GM18870 (cell line): ENCODE data around the gene ZNF846.
A peak's percentile ranks its signal among the peaks of the same experiment; 100 is the strongest.
"Not testable (repeated sequence)": the region's sequence is repeated elsewhere in the genome, so short reads cannot be mapped to it uniquely, and the experiment has no call there.

Experiments
- ATAC-seq: cut with Tn5 transposase; IDR thresholded peaks from one replicate; pipeline ENCODE4 v1.9.1; 2021; ENCODE audit warnings: moderate library complexity; ENCODE audit not compliant: unreplicated experiment

Gene ZNF846

DNA sequence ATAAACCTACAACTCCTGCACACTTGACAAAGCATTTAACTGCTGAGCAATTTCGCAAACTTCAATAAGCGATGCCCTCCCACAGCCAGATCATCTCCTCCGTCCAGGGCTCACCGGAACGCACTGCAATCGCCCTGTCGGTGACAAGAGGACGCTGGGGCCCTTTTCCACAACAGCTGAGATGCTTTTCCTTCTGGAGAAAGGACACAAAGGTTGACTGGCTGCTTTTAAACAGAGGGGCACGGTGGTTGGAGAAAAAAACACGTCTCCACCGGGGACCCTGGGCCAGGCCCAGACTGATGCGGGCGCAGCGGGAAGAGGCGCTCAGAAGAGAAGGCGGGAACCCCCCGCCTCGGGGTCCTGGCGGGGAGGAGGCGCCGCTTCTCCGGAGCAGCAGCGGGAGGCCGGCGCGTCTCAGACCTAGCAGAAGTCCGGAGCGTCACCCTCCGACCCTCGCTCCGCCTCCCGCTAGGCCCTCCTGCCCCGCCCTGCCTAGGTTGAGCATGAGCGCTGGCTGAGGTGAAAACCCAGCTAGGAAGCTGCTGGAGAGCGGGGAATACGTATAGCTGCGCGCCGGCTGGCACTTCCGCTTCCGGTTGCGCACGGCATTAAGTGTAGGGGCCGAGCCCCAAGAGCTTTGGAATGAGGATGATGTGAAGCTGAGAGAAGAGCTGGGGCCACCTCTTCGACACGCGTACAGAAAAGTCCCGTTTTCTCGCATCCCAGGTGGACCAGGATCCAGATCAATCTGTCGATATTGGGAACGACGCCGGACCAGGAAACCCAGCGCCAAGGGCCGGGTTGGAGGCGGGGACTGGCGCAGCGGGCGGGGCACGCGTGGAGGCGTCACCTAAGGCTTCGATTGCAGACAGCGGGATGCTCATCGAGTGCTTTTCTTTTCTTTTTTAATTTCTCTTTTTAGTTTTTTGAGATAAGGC is at the start of gene ZNF846:
ZNF846 (minus strand) TSS at position 564 of the 938 bp plus-strand sequence. CDS start 3,788 bp downstream, outside the sequence.
- ATAC-seq: peak; percentile 95

DNA sequence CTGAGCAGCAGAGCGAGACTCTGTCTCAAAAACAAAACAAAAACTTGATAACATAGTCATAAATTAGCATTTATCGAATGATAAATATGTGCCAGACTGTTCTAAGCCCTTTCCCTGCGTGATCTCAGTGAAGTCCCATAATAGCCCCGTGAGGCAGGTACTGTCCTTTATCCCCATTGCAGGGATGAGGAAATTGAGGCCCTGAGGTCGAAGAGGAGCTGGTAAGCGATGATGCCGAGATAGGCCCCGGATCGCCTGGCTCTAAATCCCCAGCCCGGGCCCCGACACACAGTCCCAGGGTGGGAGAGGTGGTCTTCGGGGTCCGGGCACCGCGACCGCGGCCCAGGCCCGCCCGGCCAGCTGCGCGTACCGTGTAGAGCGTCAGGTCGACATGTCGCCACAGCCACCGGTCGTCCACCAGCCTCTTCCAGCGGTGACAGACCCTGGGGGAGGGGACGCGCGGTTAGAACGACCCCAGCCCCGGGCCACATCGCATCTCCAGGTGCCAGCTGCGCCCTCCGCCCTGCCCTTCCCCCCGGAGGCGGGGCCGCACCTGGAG is 49.7 kb upstream of the ZNF846 start:
- no peak for ATAC-seq

DNA sequence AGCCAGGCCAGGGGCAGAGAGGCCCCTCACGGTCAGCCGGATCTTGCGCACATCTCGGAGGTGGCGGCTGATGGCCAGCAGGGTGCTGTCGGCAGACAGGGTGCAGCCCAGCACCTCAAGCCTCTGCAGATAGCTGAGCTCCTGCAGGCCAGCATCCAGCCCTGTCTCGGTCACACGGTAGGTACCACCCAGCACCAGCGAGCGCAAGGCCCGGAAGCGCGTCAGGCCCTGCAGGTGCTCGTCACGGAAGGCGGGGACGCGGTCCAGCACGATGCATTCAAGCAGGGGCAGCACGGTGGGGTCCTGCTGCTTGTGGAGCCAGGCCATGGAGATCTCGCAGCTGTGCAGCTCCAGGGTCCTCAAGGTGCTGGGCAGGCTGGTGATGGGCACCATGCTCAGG is 42.6 kb upstream of the ZNF846 start:
- no peak for ATAC-seq

DNA sequence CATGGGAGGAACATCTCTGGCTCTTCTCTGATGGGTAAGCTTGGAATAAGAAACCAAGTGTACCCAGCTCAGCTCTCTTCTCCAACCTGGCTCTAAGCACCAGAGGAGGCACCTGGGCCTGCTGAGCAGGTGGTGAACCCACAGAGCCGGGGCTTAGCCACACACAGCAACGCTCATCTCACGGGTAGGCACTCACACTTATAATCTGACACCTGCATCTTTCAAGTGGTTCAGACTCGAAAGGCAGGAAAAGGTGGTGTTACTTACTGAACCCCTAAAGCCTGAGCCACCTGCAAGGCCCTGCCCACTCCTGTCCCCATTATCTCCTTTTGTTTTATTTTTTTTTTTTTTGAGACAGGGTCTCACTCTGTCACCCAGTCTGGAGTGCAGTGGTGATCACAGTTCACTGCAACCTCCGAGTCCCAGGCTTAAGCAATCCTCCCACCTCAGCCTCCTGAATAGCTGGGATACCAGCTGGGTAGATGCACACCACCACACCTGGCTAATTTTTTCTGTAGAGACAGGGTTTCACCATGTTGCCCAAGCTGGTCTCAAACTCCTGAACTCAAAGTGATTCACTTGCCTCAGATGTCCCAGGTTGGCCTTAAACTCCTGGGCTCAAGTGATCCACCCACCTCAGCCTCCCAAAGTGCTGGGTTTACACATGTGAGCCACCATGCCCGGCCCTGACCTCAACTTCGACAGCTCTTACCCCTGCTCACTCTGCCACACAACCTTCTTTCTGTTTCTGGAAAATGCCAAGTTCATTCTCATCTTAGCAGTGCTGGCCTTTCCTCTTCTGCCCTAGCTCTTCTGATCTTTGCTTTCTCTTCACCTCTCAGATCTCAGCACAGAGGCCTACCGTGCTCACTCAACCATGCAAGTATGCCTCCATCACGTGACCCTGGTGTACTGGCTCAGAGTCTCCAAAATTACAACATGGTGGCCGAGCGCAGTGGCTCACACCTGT is 40.6 kb upstream of the ZNF846 start:
- ATAC-seq: no peak

DNA sequence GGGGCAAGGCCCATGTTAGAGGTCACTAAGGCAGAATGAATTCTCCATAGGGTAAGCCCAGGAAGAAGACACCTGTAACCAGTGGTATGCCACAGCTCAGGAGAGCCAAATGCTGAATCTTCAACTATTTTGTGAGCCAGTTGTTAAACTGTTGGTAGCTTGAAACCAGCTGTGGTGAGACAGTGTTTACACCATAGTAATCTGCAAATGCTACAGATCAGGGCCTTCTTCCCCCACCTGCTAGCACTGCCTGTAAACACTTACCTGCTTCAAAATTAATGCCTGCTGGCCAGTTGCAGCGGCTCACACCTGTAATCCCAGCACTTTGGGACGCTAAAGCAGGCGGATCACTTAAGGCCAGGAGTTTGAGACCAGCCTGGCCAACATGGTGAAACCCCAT is 38.3 kb upstream of the ZNF846 start:
- ATAC-seq: no peak

DNA sequence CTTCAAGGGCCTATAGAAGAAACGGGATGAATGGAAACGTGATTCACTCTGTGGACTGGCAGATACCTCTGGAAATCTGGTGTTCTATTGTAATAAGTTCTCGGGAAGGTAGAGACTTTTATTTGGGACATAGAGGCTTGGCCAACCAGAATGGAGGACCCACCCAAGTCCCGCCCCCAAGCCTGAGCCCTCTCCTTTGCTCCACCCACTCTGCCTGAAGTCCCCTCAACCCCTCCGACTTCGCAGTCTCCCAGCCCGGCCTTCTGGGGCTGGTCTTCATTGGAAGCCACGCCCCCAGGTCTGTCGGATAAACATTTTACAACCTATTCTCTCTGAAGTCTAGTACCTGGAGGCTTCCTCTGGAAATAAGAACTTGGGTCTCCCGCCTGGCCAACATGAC is 33.4 kb upstream of the ZNF846 start:
- ATAC-seq: no peak

DNA sequence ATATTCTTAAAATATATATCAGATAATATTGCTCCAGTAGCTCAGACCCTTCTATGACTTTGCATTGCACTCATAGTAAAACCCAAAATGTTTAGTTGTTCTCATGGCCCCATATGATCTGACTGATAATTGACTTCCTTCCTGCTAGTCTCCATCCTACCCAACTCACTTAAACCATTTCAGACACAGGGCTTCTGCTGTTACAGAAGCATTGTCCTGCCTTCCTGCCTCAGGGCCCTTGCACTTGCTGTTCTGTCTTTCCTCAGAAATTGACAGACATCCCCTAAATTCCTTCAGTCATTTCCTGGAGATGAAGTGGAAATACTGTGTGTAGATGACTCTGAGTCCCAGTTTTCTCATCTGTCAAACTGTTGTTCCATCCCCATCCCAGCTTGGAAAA is 30.6 kb upstream of the ZNF846 start:
- ATAC-seq: no peak

DNA sequence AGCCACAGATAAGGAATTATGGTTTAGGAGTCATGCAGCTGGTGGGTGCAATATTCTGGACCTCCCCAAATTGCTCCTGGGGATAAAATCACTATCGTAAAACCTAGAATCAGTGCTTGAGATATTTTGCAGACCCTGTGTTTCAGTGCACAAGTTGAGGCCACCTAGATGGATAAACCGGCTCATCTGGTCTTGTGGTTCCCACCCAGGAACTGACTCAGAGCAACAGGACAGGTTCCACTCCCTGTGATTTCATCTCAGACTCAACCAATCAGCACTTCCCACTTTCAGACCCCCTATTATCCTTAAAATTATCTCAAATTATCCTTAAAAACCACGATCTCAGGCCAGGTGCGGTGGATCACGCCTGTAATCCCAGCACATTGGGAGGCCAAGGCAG is 29.3 kb upstream of the ZNF846 start:
- no peak for ATAC-seq

DNA sequence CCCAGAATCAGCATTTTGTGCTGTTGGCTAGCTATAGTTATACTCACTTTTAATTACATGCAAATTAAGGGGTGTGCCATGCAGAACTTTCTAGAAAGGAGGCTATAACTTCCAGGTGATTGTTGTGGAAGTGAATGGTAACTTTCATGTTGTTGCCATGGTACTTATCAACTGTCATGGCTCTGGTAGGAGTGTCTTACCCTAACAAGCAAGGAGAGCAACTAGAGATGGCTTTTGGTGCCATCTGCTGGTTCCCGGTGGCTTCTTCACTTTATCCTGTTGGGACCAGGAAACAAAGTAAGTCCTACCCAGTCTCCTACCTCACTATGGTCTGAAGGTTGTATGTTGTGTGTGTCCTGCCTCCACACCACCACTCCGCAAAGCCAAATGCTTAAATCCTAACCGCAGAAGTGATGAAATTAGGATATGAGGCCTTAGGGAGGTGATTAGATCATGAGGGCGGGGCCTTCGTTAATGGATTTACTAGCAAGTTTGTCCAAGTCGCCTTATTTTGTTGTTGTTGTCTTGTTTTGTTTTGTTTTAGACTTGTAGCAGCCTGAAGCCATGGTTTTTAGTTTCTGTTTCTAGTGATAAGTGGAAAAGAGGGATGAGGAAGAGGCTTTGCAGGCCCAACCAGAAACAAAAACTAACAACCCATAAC is 27.7 kb upstream of the ZNF846 start:
- ATAC-seq: peak; percentile 55

DNA sequence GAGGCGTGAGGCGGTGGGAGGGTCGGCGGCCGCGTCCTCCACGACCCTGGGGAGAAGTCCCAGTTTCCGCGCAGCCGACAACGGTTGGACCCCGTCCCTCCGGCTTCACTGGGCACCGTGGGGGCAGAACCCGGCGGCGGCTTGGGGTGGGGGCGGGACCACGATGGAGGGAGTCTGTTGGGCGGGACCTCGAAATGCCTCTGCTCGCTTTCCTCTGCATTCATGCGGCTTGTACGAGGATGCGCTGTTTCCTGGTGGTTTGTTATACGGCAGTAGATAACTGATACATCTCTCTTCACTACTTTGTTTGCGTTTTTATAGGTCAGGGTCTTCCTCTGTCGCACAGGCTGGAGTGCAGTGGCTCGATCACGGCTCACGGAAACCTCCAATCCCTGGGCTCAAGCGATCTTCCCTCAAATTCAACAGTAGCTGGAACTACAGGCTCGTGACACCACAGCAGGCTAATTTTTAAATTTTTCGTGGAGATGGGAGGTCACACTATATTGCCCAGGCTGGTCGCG is 24.6 kb upstream of the ZNF846 start:
- no peak for ATAC-seq

DNA sequence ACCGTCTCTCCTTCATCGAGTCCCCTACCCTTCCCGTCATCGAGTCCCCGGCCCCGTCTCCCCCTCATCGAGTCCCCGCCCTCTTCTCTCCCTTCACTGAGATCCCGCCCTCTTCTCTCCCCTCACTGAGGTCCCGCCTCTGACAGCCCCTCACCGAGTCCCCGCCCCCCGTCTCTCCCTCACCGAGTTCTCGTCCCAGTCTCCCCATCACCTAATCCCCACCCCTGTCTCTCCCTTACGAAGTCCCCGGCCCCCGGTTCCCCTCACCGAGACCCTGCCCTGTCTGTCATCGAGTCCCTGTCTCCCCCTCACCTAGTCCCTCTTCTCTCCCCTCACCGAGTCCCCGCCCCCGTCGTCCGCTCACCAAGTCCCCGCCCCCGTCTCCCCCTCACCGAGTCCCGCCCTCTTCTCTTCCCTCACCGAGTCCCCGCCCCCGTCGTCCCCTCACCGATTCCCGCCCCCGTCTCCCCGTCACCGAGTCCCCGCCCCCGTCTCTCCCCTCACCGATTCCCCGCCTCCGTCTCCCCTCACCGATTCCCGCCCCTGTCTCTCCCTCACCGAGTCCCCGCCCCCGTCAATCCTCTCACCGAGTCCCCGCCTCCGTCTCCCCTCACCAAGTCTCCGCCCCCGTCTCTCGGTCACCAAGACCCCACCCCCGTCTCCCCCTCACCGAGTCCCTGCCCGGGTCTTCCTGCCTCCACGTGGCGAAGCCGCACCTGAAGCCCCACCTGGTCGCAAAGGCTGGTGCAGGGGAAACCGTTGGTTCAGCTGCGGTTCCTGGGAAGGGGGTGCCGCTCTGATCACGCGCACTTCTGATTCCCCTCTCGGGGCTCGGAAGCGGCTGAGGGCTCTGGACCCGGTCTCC is 23.9 kb upstream of the ZNF846 start:
- no peak for ATAC-seq

DNA sequence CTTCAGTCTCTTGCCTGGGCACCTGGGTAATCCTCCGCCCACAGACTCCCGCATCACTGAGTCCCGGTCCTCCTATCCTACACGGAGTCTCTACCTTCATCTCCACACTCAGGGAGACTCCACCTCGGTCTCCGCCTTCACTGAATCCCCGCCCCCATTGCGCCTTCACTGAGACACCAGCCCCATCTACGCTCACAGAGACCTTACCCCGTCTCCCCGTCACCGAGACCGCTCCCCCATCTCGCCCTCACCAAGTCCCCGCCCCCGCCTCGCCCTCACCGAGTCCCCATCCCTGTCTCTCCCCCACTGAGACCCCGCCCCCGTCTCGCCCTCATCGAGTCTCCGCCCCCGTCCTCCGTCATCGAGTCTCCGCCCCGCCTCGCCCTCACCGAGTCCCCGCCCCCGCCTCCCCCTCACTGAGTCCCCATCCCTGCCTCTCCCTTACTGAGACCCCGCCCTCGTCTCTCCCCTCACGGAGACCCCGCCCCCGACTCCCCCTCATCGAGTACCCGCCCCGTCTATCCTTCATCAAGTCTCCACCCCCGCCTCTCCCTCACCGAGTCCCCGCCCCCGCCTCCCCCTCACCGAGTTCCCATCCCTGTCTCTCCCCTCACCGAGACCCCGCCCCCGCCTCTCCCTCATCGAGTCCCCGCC is 23.1 kb upstream of the ZNF846 start:
- no peak for ATAC-seq

DNA sequence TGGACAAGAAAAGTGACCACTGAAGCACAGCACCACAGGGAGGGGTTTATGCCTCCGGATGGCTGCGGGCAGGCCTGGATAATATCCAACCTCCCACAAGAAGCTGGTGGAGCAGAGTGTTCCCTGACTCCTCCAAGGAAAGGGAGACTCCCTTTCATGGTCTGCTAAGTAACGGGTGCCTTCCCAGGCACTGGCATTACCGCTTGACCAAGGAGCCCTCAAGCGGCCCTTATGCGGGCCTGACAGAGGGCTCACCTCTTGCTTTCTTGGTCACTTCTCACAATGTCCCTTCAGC is 22.5 kb upstream of the ZNF846 start:
- not testable (repeated sequence) for ATAC-seq

DNA sequence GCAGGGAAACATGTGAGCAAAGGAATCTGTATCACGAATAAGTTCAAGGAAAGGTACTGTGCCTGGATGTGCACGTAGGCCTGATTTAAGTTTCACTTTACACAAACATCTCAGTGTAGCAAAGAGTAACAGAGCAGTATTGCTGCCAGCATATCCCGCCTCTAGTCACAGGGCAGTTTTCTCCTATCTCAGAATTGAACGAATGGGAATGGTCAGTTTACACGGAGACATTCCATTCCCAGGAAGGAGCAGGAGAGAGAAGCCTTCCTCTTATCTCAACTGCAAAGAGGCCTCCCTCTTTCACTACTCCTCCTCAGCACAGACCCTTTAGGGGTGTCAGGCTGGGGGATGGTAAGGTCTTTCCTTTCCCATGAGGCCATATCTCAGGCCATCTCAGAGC is 21.0 kb upstream of the ZNF846 start:
- ATAC-seq: not testable (repeated sequence)

DNA sequence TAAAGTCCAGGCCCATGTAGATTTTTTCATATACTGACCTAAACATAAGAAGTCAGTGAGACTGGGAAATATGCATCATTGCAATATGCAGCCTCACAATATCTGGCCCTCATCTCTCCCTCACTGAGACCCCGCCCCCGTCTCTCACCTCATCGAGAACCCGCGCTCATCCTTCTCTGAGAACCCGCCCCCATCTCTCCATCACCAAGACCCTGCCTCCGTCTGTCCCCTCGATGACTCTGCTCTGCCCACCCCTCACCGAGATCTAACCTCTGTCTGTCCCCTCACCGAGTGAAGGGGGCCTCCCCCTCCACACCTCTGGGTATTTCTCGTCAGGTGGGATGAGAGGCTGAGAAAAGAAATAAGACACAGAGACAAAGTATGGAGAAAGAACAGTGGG is 20.5 kb upstream of the ZNF846 start:
- no peak for ATAC-seq

DNA sequence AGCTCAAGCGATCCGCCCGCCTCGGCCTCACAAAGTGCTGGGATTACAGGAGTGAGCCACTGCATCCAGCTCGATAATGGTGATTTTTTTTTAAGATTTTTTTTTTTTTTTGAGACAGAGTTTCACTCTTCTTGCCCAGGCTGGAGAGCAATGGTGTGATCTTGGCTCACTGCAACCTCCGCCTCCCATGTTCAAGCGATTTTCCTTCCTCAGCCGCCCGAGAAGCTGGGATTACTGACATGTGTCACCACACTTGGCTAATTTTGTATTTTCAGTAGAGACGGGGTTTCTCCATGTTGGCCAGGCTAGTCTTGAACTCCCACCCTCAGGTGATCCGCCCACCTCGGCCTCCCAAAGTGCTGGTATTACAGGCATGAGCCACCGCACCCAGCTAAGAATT is 20.1 kb upstream of the ZNF846 start:
- not testable (repeated sequence) for ATAC-seq

DNA sequence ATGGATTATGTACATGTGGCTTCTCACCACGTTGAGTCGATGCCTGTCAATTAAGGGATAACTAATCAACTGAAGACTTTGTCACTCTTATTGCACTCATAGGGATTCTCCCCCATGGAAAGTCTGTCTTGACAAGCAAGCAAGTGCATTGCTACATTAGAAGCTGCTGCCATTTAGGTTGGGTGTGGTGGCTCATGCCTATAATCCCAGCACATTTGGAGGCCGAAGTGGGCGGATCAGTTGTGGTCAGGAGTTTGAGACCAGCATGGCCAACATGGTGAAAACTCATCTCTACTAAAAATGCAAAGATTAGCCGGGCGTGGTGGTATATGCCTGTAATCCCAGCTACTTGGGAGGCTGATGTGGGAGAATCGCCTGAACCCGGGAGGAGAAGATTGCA is 18.3 kb upstream of the ZNF846 start:
- no peak for ATAC-seq

DNA sequence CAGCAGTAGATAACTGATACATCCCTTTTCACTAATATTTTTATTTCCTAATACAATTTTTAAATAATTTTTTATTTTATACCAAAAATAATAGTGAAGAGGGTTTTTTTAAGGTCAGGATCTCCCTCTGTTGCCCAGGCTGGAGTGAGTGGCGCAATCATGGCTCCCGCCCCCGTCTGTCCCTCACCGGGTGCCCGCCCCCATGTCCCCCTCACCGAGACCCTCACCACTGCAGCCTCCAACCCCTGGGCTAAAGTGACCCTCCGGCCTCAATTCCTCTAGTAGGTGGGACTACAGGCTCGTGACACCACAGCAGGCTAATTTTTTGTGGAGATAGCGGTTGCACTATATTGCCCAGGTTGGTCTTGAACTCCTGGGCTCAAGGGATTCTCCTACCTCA is 17.8 kb upstream of the ZNF846 start:
- no peak for ATAC-seq
